IMR-90 (cell line): ENCODE data around the gene GTF3C1. TPM values are rescaled to one million over a fixed set of nuclear protein-coding genes. Genes with fewer than 3 reads are reported as not detected.
A peak's percentile ranks its signal among the peaks of the same experiment; 100 is the strongest.

Experiments
- ATAC-seq: fragments of 200-7000 bp; cut with Tn5 transposase; 2 replicates; pipeline ENCODE4 v1.9.1; 2020; ENCODE audit warnings: low read depth, mild to moderate bottlenecking, moderate library complexity
- BruUV-seq: library from RNA; stranded (reverse); fragments of 400-500 nt; replicated peaks from 2 replicates; lab custom pipeline; 2021; lab: Mats Ljungman, UMichigan
- CTCF ChIA-PET: fragments of 300-600 bp; formaldehyde crosslinking; extraction: SDS; loops from one replicate; lab custom pipeline; 2021; ENCODE audit warnings: antibody characterized with exemption; lab: Yijun Ruan, JAX
- POLR2A ChIA-PET: fragments of 300-600 bp; sonication (Branson Sonifier 250); formaldehyde crosslinking; loops from one replicate; lab custom pipeline; 2022; ENCODE audit warnings: antibody characterized with exemption; ENCODE audit not compliant: unreplicated experiment; lab: Charles Lee
- DNase-seq: peaks from one replicate; pipeline ENCODE4 v3.0.0; 2013
- H2AFZ ChIP-seq: replicated peaks from 2 replicates; pipeline ENCODE3; 2013; ENCODE audit warnings: low read length, mild to moderate bottlenecking; ENCODE audit not compliant: poor library complexity
- H2AK5ac ChIP-seq: 2 replicates; pipeline ENCODE4 v1.6.1; 2013; ENCODE audit warnings: low read depth, low read length, inconsistent platforms
- H2AK9ac ChIP-seq: replicated peaks from 2 replicates; pipeline ENCODE3; 2013; ENCODE audit warnings: mild to moderate bottlenecking, low read depth, low read length, moderate library complexity; ENCODE audit not compliant: poor library complexity
- H2BK120ac ChIP-seq: 2 replicates; pipeline ENCODE4 v1.6.1; 2013; ENCODE audit warnings: low read depth, low read length, inconsistent platforms
- H2BK15ac ChIP-seq: 3 replicates; pipeline ENCODE4 v1.6.1; 2013; ENCODE audit warnings: low read depth, low read length, inconsistent platforms
- H2BK20ac ChIP-seq: 2 replicates; pipeline ENCODE4 v1.6.1; 2013; ENCODE audit warnings: low read depth, mild to moderate bottlenecking, inconsistent platforms, low read length, moderate library complexity
- H2BK5ac ChIP-seq: 2 replicates; pipeline ENCODE4 v1.6.1; 2013; ENCODE audit warnings: mild to moderate bottlenecking, low read depth, low read length, inconsistent platforms; ENCODE audit not compliant: poor library complexity, severe bottlenecking
- H3K14ac ChIP-seq: replicated peaks from 2 replicates; pipeline ENCODE4 v1.6.1; 2013; ENCODE audit warnings: low read depth, low read length, inconsistent platforms
- H3K18ac ChIP-seq: 2 replicates; pipeline ENCODE4 v1.6.1; 2013; ENCODE audit warnings: low read depth, low read length, control low read depth
- H3K23ac ChIP-seq: 2 replicates; pipeline ENCODE4 v1.6.1; 2013; ENCODE audit warnings: low read depth, low read length, inconsistent platforms
- H3K27ac ChIP-seq: 2 replicates; pipeline ENCODE4 v1.5.1; 2013; ENCODE audit warnings: mild to moderate bottlenecking, control low read depth, low read length; ENCODE audit not compliant: insufficient read depth
- H3K27me3 ChIP-seq: 2 replicates; pipeline ENCODE4 v1.6.1; 2013; ENCODE audit warnings: low read length; ENCODE audit not compliant: control insufficient read depth, insufficient read depth
- H3K36me3 ChIP-seq: 2 replicates; pipeline ENCODE4 v1.6.1; 2013; ENCODE audit warnings: low read length, mixed read lengths; ENCODE audit not compliant: control insufficient read depth, insufficient read depth
- H3K4ac ChIP-seq: 2 replicates; pipeline ENCODE4 v1.6.1; 2013; ENCODE audit warnings: low read depth, low read length, inconsistent platforms
- H3K4me1 ChIP-seq: 2 replicates; pipeline ENCODE4 v1.6.1; 2013; ENCODE audit warnings: low read length, mixed read lengths; ENCODE audit not compliant: control insufficient read depth, insufficient read depth
- H3K4me2 ChIP-seq: 2 replicates; pipeline ENCODE4 v1.6.1; 2013; ENCODE audit warnings: low read depth, mild to moderate bottlenecking, control low read depth, low read length, moderate library complexity
- H3K4me3 ChIP-seq: 2 replicates; pipeline ENCODE4 v1.5.1; 2013; ENCODE audit warnings: low read depth, mild to moderate bottlenecking, control low read depth, low read length, moderate library complexity; ENCODE audit not compliant: insufficient read depth
- H3K56ac ChIP-seq: 2 replicates; pipeline ENCODE4 v1.6.1; 2013; ENCODE audit warnings: low read length, inconsistent platforms; ENCODE audit not compliant: insufficient read depth; ENCODE audit errors: extremely low read depth
- H3K79me1 ChIP-seq, 2 experiments: 2 replicates each; pipeline ENCODE4 v1.6.1; 2013; ENCODE audit warnings: low read length in 2 of 2, inconsistent platforms in 1 of 2, low read depth in 1 of 2
- H3K9ac ChIP-seq: 2 replicates; pipeline ENCODE4 v1.6.1; 2013; ENCODE audit warnings: low read depth, low read length, control low read depth
- H3K9me1 ChIP-seq: 2 replicates; pipeline ENCODE4 v1.6.1; 2013; ENCODE audit warnings: low read length, inconsistent platforms; ENCODE audit not compliant: insufficient read depth
- H3K9me3 ChIP-seq: 2 replicates; pipeline ENCODE4 v1.6.1; 2013; ENCODE audit warnings: low read length; ENCODE audit not compliant: control insufficient read depth, insufficient read depth
- H4K20me1 ChIP-seq: 2 replicates; pipeline ENCODE4 v1.6.1; 2013; ENCODE audit warnings: low read length, inconsistent platforms; ENCODE audit not compliant: insufficient read depth
- H4K5ac ChIP-seq: 2 replicates; pipeline ENCODE4 v1.6.1; 2013; ENCODE audit warnings: mild to moderate bottlenecking, low read depth, low read length, control low read depth
- H4K8ac ChIP-seq, 2 experiments: 2 replicates each; pipeline ENCODE4 v1.6.1; 2013; ENCODE audit warnings: low read depth in 2 of 2, low read length in 2 of 2, control low read depth in 1 of 2, inconsistent platforms in 1 of 2
- H4K91ac ChIP-seq: 2 replicates; pipeline ENCODE4 v1.6.1; 2013; ENCODE audit warnings: low read depth, low read length, inconsistent platforms; ENCODE audit not compliant: insufficient read depth
- CTCF ChIP-seq: conservative IDR thresholded peaks from 2 replicates; pipeline ENCODE4 v1.5.1; 2012; ENCODE audit warnings: mild to moderate bottlenecking, low read depth, low read length, improper control_type of control experiment
- WGBS, 2 experiments: methylation state at CpG; one replicate each; pipeline versions ENCODE4 v1.1.5 to v1.1.7; 2013; ENCODE audit warnings: missing lambda C conversion rate in 2 of 2; ENCODE audit not compliant: insufficient read length in 1 of 2; ENCODE audit errors: extremely low coverage in 2 of 2; 5-methylcytosine and 5-hydroxymethylcytosine counted together
- dilution Hi-C: fragments of 300-500 bp; cut with HindIII; formaldehyde crosslinking; loops from one replicate; pipeline ENCODE4 v1.14.3; 2018; ENCODE audit warnings: low sequenced_read_pairs; ENCODE audit not compliant: unreplicated experiment
- in situ Hi-C: fragments of 300-500 bp; cut with MboI; formaldehyde crosslinking; loops from 3 replicates; pipeline ENCODE4 v1.14.3; 2019; ENCODE audit warnings: low sequenced_read_pairs, inconsistent platforms, mixed read lengths
- intact Hi-C: fragments of 100-400 bp; cut with micrococcal nuclease; formaldehyde crosslinking; loops from 2 replicates; pipeline ENCODE4 v1.10.0; 2022
- polyA plus RNA-seq, 3 experiments: library from polyadenylated mRNA; depleted of rRNA; stranded (reverse); fragments of >200 nt; gene quantifications; 2 replicates each; pipeline ENCODE4 v1.2.3, GENCODE V29; 2012; ENCODE audit warnings: low replicate concordance in 1 of 3
- total RNA-seq: library from RNA; depleted of rRNA; stranded (reverse); fragments of >200 nt; gene quantifications from 2 replicates; pipeline ENCODE4 v1.2.3, GENCODE V29; 2012
- TF ChIP-seq, protein P1 (sequence below): fragments of 150-350 bp; IDR thresholded peaks from 2 replicates; pipeline ENCODE4 v1.6.1; 2017; ENCODE audit warnings: mild to moderate bottlenecking, antibody characterized with exemption, low read length, low read depth

Gene GTF3C1
- total and polyA plus RNA-seq, 2 of the 4 experiments (the other 2 are of a cell fraction) = 50.8 to 68.1 TPM

DNA sequence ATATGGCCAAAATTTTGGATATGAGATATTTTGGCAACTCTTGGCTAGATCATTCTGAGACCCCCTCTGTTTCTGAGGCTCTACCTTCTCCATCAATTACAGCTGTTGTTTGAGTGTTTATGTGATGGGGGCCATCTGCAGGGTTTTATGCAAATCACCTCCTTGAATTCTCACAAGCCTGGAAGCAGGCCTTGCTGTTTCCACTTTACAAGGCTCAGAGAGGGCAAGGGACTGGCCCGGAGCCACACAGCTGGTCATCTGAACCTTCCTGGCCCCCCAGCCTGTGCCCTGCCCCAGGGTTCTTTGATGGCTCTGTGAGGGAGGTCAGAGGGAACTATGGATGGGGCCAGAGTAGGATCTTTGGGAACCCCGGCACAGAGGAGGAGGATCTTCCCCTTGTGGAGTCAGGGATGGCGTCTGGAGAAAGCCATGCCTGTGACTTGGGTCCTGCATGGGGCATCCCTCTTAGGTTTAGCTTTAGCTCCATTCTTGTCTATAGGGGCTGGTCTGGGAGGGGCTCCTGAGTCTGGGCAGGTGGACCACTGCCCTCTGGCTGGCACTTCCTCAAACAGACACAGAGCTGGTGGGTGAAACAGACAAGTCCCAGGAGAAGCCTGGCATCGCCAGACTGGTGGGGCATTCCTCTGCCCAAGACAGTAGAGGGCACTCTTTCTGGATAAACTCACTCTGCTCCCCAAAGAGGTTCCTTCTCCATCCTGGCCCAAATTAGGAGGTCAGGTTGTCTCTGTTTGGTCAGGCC, 121.5 kb downstream of the GTF3C1 start:
- ChIA-PET POLR2A (no interaction called here), CTCF (interaction anchor here (0.5 kb wide), 1 partner anchor 264 kb away, joined by 3 read pairs; no protein-coding TSS in a partner anchor)

More for the DNA sequence above, 121.5 kb downstream of the GTF3C1 start:
- H2BK20ac ChIP-seq = no peak overlapping the region
- H3K18ac ChIP-seq = no peak overlapping the region
- H3K36me3 ChIP-seq = no peaks in the 10 kb centered on the region
- H3K9ac ChIP-seq = no peak overlapping the region
- H3K56ac ChIP-seq = no peak overlapping the region
- H3K14ac ChIP-seq = no peak overlapping the region
- H3K27me3 ChIP-seq = no peaks in the 10 kb centered on the region
- H2BK15ac ChIP-seq = no peak overlapping the region
- peaks cover 7% of the 10 kb centered on the region for H3K9me1 ChIP-seq
- H3K9me3 ChIP-seq = no peaks in the 10 kb centered on the region
- H2BK5ac ChIP-seq = no peak overlapping the region
- no peak overlapping the region for H2AK5ac ChIP-seq
- no peak overlapping the region for H4K5ac ChIP-seq
- H2BK120ac ChIP-seq = no peak overlapping the region
- no peak overlapping the region for H4K91ac ChIP-seq
- no peak overlapping the region for H2AFZ ChIP-seq
- H2AK9ac ChIP-seq = peak overlapping the region; percentile 45
- no peaks in the 10 kb centered on the region for H4K20me1 ChIP-seq
- BruUV-seq = no TSS peak
- TF ChIP-seq, protein P1, sequence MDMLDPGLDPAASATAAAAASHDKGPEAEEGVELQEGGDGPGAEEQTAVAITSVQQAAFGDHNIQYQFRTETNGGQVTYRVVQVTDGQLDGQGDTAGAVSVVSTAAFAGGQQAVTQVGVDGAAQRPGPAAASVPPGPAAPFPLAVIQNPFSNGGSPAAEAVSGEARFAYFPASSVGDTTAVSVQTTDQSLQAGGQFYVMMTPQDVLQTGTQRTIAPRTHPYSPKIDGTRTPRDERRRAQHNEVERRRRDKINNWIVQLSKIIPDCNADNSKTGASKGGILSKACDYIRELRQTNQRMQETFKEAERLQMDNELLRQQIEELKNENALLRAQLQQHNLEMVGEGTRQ = no peak
- 0 out of 2 replicates have a peak, but pooled peaks have one; percentile 3 for TF ChIP-seq CTCF
- no peak overlapping the region for H4K8ac ChIP-seq
- peaks cover 8% of the 10 kb centered on the region for H3K4me1 ChIP-seq
- intact Hi-C loops (no loop called here), dilution Hi-C loops (no loop called here), in situ Hi-C loops (no loop called here)
- no peak for DNase-seq
- H3K27ac ChIP-seq = no peak overlapping the region
- H3K23ac ChIP-seq = no peak overlapping the region
- H3K4me3 ChIP-seq = no peak overlapping the region
- no peaks in the 10 kb centered on the region; a peak in 1 of 4 replicates for H3K79me1 ChIP-seq
- no peak overlapping the region for H3K4ac ChIP-seq
- ATAC-seq = no peak
- WGBS, 2 experiments = 100% methylated on average over 1 of the region's 4 CpGs; no CpG with 5 or more reads in 1 of the 2 experiments
- H3K4me2 ChIP-seq = no peak overlapping the region
